ENCODE measurements around the gene AIP.
"Not testable (repeated sequence)": the region's sequence is repeated elsewhere in the genome, so short reads cannot be mapped to it uniquely, and the experiment has no call there.

The AIP gene

GRCh38 chr11:67507864-67508485, 25.1 kb downstream of the AIP start, which contains the start of gene CDK2AP2:
Gene CDK2AP2, minus strand, starts transcription at chr11:67508162. Its CDS starts 80 bp downstream, at chr11:67508082.
- Mint-ChIP-seq H3K27ac (peak within 1 kb of the TSS; percentile 97), H3K4me3 (peak within 1 kb of the TSS; percentile 70), H3K36me3 (peaks cover under 1% of the 10 kb centered on the region), H3K4me1 (peaks cover 25% of the 10 kb centered on the region), H3K9me3 (no peaks in the 10 kb centered on the region), H3K27me3 (peaks cover 2% of the 10 kb centered on the region)
- ATAC-seq (ENCODE audit: low read depth) (peak; percentile 70), DNase-seq (ENCODE audit: low spot score in 2 of 2) (peak; percentile 90 to 92)

GRCh38 chr11:67508486-67509121, 25.8 kb downstream of the AIP start:
- Mint-ChIP-seq H3K27me3 (peaks cover 2% of the 10 kb centered on the region), H3K4me1 (peaks cover 21% of the 10 kb centered on the region), H3K4me3 (peak overlapping the region; percentile 70), H3K36me3 (no peaks in the 10 kb centered on the region), H3K9me3 (no peaks in the 10 kb centered on the region), H3K27ac (peak overlapping the region; percentile 97)
- ATAC-seq (ENCODE audit: low read depth) = peak; percentile 51
- DNase-seq (ENCODE audit: low spot score in 2 of 2) = peak; percentile 99

- no peaks in the 10 kb centered on the region for H3K36me3 Mint-ChIP-seq
- H3K27me3 Mint-ChIP-seq = peaks cover 8% of the 10 kb centered on the region
- no peaks in the 10 kb centered on the region for H3K9me3 Mint-ChIP-seq
- H3K4me3 Mint-ChIP-seq = no peak overlapping the region
- no peak for DNase-seq (ENCODE audit: low spot score in 2 of 2)
- peaks cover 16% of the 10 kb centered on the region for H3K4me1 Mint-ChIP-seq
- peak overlapping the region; percentile 97 for H3K27ac Mint-ChIP-seq
- no peak for ATAC-seq (ENCODE audit: low read depth)
Measured at GRCh38 chr11:67510023-67510345, 27.2 kb downstream of the AIP start.

- not testable (repeated sequence) for DNase-seq (ENCODE audit: low spot score in 2 of 2); ATAC-seq (ENCODE audit: low read depth); H3K27me3 Mint-ChIP-seq; H3K9me3 Mint-ChIP-seq; H3K27ac Mint-ChIP-seq; H3K4me1 Mint-ChIP-seq; H3K36me3 Mint-ChIP-seq; H3K4me3 Mint-ChIP-seq
Measured at GRCh38 chr11:67511558-67511957, 28.7 kb downstream of the AIP start.

GRCh38 chr11:67514116-67514515, 31.3 kb downstream of the AIP start:
- Mint-ChIP-seq H3K27me3 (peaks cover 8% of the 10 kb centered on the region), H3K36me3 (no peaks in the 10 kb centered on the region), H3K9me3 (no peaks in the 10 kb centered on the region), H3K4me3 (no peak overlapping the region), H3K4me1 (peaks cover 2% of the 10 kb centered on the region), H3K27ac (no peak overlapping the region)
- no peak for ATAC-seq (ENCODE audit: low read depth)
- no peak for DNase-seq (ENCODE audit: low spot score in 2 of 2)

GRCh38 chr11:67516806-67517205, 34.0 kb downstream of the AIP start:
- Mint-ChIP-seq H3K9me3 (no peaks in the 10 kb centered on the region), H3K27ac (no peak overlapping the region), H3K27me3 (peaks cover 6% of the 10 kb centered on the region), H3K4me3 (no peak overlapping the region), H3K36me3 (no peaks in the 10 kb centered on the region), H3K4me1 (no peaks in the 10 kb centered on the region)
- DNase-seq (ENCODE audit: low spot score in 2 of 2) (no peak), ATAC-seq (ENCODE audit: low read depth) (no peak)

DNA sequence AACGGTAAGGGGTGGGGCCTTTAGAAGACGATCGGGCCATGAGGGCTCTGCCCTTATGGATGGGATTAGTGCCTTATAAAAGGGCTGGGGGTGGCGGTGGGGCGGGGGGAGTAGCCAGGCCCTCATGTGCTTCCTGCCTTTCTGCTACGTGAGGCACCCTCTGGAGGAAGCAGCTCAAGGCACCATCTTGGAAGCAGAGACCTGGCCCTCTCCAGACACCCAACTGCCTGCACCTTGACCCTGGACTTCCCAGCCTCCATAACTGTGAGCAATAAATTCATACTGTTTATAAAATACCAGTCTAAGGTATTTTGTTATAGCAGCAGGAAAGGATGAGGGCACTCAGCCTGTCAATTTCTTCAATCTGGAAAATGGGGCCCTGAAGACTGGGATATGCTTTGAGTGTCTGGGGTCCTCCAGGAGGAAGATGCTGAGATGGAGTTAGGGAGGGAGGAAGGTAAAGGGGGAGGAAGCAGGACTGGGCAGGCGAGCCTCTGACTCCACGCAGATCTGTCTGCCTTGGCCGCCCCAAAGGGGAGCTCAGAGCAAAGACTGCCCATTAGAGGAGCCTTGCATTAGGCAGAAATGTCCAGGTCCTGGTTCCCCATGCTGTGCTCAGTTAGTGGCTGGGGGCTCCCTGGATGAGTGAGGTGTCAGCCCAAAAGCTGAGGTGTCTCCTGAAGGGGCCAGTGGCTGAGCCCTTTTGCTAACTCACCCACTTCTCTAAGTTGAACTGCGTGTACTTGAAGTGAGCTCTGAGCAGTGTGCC, 35.1 kb downstream of the AIP start:
- no peak for ATAC-seq (ENCODE audit: low read depth)
- DNase-seq (ENCODE audit: low spot score in 2 of 2) = no peak
- Mint-ChIP-seq H3K36me3 (no peaks in the 10 kb centered on the region), H3K4me3 (no peak overlapping the region), H3K4me1 (no peaks in the 10 kb centered on the region), H3K9me3 (no peaks in the 10 kb centered on the region), H3K27me3 (peaks cover 11% of the 10 kb centered on the region), H3K27ac (no peak overlapping the region)

DNA sequence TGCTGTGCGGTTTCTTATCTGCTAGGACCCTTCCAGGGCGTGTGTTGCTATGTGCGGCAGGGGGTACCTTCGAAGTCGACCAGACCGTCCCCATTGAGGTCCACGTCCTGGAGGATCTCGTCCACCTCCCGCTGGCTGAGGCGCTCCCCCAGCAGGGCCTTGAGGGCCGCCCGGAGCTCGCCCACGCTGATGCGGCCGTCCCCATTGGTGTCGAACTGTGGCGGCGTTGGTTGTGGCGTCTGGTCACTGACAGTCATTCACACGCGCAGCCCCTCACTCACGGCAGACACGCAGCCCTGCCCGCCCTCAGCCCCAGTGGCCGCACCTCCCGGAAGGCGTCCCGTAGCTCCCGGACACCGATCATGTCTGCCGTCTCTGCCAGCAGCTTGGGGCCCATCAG, 36.9 kb downstream of the AIP start:
- no peak for DNase-seq (ENCODE audit: low spot score in 2 of 2)
- Mint-ChIP-seq H3K36me3 (no peaks in the 10 kb centered on the region), H3K4me1 (no peaks in the 10 kb centered on the region), H3K27me3 (peaks cover 10% of the 10 kb centered on the region), H3K27ac (no peak overlapping the region), H3K9me3 (no peaks in the 10 kb centered on the region), H3K4me3 (no peak overlapping the region)
- no peak for ATAC-seq (ENCODE audit: low read depth)

DNA sequence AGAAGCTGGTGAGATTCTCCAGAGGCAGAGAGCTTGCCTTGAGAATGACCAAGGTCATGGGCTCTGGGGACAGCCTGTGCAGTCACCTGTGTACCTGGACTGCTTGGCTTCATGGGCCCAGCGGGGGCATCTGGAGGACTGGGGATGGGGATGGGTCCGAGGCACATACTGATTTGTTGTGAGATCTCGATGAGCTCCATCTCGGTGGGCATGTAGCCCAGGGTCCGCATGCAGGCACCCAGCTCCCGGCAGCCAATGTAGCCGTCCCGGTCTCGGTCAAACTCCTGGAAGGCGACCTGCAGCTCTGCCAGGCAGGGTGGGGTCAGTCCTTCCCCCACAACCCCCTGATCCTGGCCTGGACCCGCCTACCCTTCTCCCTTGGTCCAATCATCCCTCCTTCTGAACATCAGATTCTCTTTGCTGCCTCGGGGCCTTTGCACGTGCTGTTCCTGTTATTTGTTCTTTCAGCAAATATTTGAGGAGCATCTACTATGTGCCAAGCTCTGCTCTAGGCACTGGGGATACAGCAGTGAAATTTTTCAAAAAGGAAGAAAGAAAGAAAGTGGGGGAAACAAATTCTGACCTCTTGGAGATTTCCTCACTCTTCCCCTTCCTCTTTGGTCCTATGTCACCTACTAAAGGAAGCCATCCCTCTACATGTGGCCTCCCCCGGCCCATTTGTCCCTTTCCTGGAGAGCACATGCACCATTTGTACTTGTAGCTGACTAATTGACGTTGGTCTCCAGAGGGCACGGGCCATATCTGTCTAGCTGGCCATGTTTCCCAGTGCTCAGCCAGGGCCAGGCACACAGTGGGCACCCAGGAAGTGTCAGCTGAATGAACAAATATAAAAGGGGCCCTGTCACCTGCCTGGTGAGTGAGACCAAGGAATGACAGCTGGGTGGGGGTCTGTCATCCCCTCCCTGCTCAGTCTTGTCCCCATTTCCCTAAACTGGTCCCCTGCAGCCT, 38.3 kb downstream of the AIP start:
- Mint-ChIP-seq H3K4me3 (no peak overlapping the region), H3K4me1 (no peaks in the 10 kb centered on the region), H3K9me3 (no peaks in the 10 kb centered on the region), H3K27me3 (peaks cover 18% of the 10 kb centered on the region), H3K36me3 (no peaks in the 10 kb centered on the region), H3K27ac (no peak overlapping the region)
- DNase-seq (ENCODE audit: low spot score in 2 of 2) (no peak), ATAC-seq (ENCODE audit: low read depth) (no peak)

DNA sequence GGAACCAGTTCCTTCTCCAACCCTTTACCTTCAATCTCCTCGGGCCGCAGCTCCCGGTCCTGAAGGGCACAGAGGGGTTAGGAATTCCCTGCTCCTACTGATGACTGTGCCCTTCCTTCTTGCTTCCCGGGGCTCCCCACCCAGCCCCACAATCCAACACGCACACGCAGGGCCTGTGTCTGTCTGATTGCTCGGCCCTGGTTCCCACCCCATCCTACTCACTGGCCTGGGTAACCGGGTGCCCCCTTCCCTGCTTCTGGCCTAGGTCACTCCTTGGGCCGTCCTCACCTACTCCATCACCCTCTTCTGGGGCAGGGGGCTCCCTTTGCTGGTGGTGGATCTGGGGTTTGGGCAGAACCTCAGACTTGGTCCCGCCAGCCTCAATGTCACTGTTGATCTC, 39.1 kb downstream of the AIP start:
- H3K36me3 Mint-ChIP-seq = no peaks in the 10 kb centered on the region

GRCh38 chr11:67522338-67522737, 39.5 kb downstream of the AIP start:
- no peak overlapping the region for H3K4me3 Mint-ChIP-seq
- peaks cover 2% of the 10 kb centered on the region for H3K9me3 Mint-ChIP-seq
- no peak for ATAC-seq (ENCODE audit: low read depth)
- peaks cover 2% of the 10 kb centered on the region for H3K36me3 Mint-ChIP-seq
- H3K27ac Mint-ChIP-seq = no peak overlapping the region
- no peak for DNase-seq (ENCODE audit: low spot score in 2 of 2)
- no peaks in the 10 kb centered on the region for H3K4me1 Mint-ChIP-seq
- H3K27me3 Mint-ChIP-seq = peaks cover 24% of the 10 kb centered on the region

More for the DNA sequence above, 39.1 kb downstream of the AIP start:
- Mint-ChIP-seq H3K27ac (no peak overlapping the region), H3K4me1 (no peaks in the 10 kb centered on the region), H3K4me3 (no peak overlapping the region), H3K9me3 (no peaks in the 10 kb centered on the region), H3K27me3 (peaks cover 21% of the 10 kb centered on the region)
- ATAC-seq (ENCODE audit: low read depth) = no peak
- DNase-seq (ENCODE audit: low spot score in 2 of 2) = no peak

- DNase-seq (ENCODE audit: low spot score in 2 of 2) (no peak), ATAC-seq (ENCODE audit: low read depth) (no peak)
- Mint-ChIP-seq H3K27me3 (peaks cover 27% of the 10 kb centered on the region), H3K4me3 (no peak within 1 kb of the TSS), H3K4me1 (no peaks in the 10 kb centered on the region), H3K9me3 (peaks cover 5% of the 10 kb centered on the region), H3K27ac (no peak within 1 kb of the TSS), H3K36me3 (peaks cover 5% of the 10 kb centered on the region)
Measured at GRCh38 chr11:67522844-67523555, 40.2 kb downstream of the AIP start, which contains the start of gene CABP2. Gene CABP2, minus strand, starts transcription at chr11:67523446. Its CDS starts 120 bp downstream, at chr11:67523326.
